Endothelial cell of umbilical vein (primary cell): ENCODE data around the gene MGAT4A. TPM values are rescaled to one million over a fixed set of nuclear protein-coding genes. Genes with fewer than 3 reads are reported as not detected.

ENCODE experiments used
- BruUV-seq: library from RNA; stranded (reverse); fragments of 400-500 nt; replicated peaks from 2 replicates; lab custom pipeline; 2021; lab: Mats Ljungman, UMichigan
- CTCF ChIA-PET: fragments of 300-600, 350-600 bp; sonication (Branson Sonifier 250); formaldehyde crosslinking; loops from one replicate; lab custom pipeline; 2021; ENCODE audit warnings: antibody characterized with exemption, inconsistent platforms; lab: Charles Lee
- POLR2A ChIA-PET: fragments of 300-600, 350-600 bp; sonication (Branson Sonifier 250); formaldehyde crosslinking; loops from one replicate; lab custom pipeline; 2021; ENCODE audit warnings: antibody characterized with exemption, inconsistent platforms; lab: Charles Lee
- DNase-seq: peaks from one replicate; pipeline ENCODE4 v3.0.0-alpha.2; 2011; ENCODE audit warnings: low read depth, low spot score
- FAIRE-seq: peaks from 2 replicates; lab custom pipeline; 2011; peaks lifted over from hg19 to GRCh38; lab: Jason Lieb, UNC
- H2AFZ ChIP-seq: 2 replicates; pipeline ENCODE4 v1.6.0; 2012; ENCODE audit warnings: low read depth, low read length, control low read depth, inconsistent platforms
- H3K27ac ChIP-seq: 2 replicates; pipeline ENCODE4 v1.5.1; 2011; ENCODE audit warnings: low read depth, mild to moderate bottlenecking, control low read depth, low read length, moderate library complexity; ENCODE audit not compliant: insufficient read depth
- H3K27me3 ChIP-seq, 2 experiments: 2 replicates each; pipeline versions ENCODE4 v1.6.0 to v1.6.1; 2011; ENCODE audit warnings: low read length in 2 of 2, mixed read lengths in 1 of 2; ENCODE audit not compliant: control insufficient read depth in 2 of 2, insufficient read depth in 2 of 2
- H3K36me3 ChIP-seq, 2 experiments: 2 replicates in 1 of 2; 3 replicates in 1 of 2; pipeline ENCODE4 v1.5.1; 2011; ENCODE audit warnings: low read length in 2 of 2, mild to moderate bottlenecking in 1 of 2, moderate library complexity in 1 of 2; ENCODE audit not compliant: control insufficient read depth in 2 of 2, insufficient read depth in 2 of 2; ENCODE audit errors: extremely low read depth in 1 of 2
- H3K4me1 ChIP-seq: 3 replicates; pipeline ENCODE4 v1.5.1; 2011; ENCODE audit warnings: mild to moderate bottlenecking, low read length; ENCODE audit not compliant: control insufficient read depth, insufficient read depth; ENCODE audit errors: extremely low read depth
- H3K4me2 ChIP-seq: 2 replicates; pipeline ENCODE4 v1.6.1; 2011; ENCODE audit warnings: low read length, control low read depth, mixed read lengths; ENCODE audit not compliant: insufficient read depth
- H3K4me3 ChIP-seq, 3 experiments: fragments of 200-600 bp in 1 of 3; sonication (generic), shearing (Covaris generic) in 1 of 3; replicated peaks in 1 of 3; 2 replicates each; pipeline ENCODE4 v1.5.1; 2011 to 2016; ENCODE audit warnings: control low read depth in 3 of 3, low read length in 3 of 3, mild to moderate bottlenecking in 2 of 3, inconsistent platforms in 1 of 3, low read depth in 1 of 3, moderate library complexity in 1 of 3; ENCODE audit not compliant: insufficient read depth in 1 of 3
- H3K79me2 ChIP-seq: 2 replicates; pipeline ENCODE4 v1.6.0; 2012; ENCODE audit warnings: low read length, inconsistent platforms; ENCODE audit not compliant: control insufficient read depth, insufficient read depth
- H3K9ac ChIP-seq: replicated peaks from 2 replicates; pipeline ENCODE3; 2011; ENCODE audit warnings: low read length, control low read depth; ENCODE audit not compliant: insufficient read depth; ENCODE audit errors: extremely low read depth
- H3K9me1 ChIP-seq: replicated peaks from 3 replicates; pipeline ENCODE4 v1.6.0; 2011; ENCODE audit warnings: mild to moderate bottlenecking, low read length; ENCODE audit not compliant: control insufficient read depth, insufficient read depth; ENCODE audit errors: extremely low read depth
- H3K9me3 ChIP-seq: replicated peaks from 2 replicates; pipeline ENCODE4 v1.5.1; 2012; ENCODE audit warnings: low read length, inconsistent platforms; ENCODE audit not compliant: control insufficient read depth, insufficient read depth
- H4K20me1 ChIP-seq: replicated peaks from 2 replicates; pipeline ENCODE3; 2011; ENCODE audit warnings: mild to moderate bottlenecking, low read length; ENCODE audit not compliant: control insufficient read depth, insufficient read depth; ENCODE audit errors: extremely low read depth
- EZH2 ChIP-seq: IDR thresholded peaks from 2 replicates; pipeline ENCODE4 v1.6.1; 2012; ENCODE audit warnings: borderline replicate concordance, low read depth, mild to moderate bottlenecking, moderate library complexity, low read length, inconsistent platforms; ENCODE audit not compliant: severe bottlenecking
- FOS ChIP-seq: IDR thresholded peaks from 2 replicates; pipeline ENCODE4 v1.6.1; 2011; ENCODE audit warnings: mild to moderate bottlenecking, low read length, moderate library complexity, borderline replicate concordance; ENCODE audit not compliant: insufficient read depth
- GATA2 ChIP-seq: IDR thresholded peaks from 2 replicates; pipeline ENCODE4 v1.7.0; 2011; ENCODE audit warnings: low read depth, mild to moderate bottlenecking, moderate library complexity, mixed read lengths, low read length; ENCODE audit not compliant: insufficient read length, insufficient read depth
- JUN ChIP-seq: IDR thresholded peaks from 2 replicates; pipeline ENCODE4 v1.6.1; 2011; ENCODE audit warnings: borderline replicate concordance, low read depth; ENCODE audit not compliant: insufficient read length, insufficient read depth
- MAX ChIP-seq: IDR thresholded peaks from 2 replicates; pipeline ENCODE4 v1.6.1; 2011; ENCODE audit not compliant: insufficient read depth, insufficient read length
- MYC ChIP-seq: IDR thresholded peaks from one replicate; pipeline ENCODE4 v1.6.1; 2011; ENCODE audit warnings: mild to moderate bottlenecking, low read depth, low read length
- POLR2A ChIP-seq: IDR thresholded peaks from 2 replicates; pipeline ENCODE4 v1.6.1; 2012; ENCODE audit warnings: low read depth, mild to moderate bottlenecking, control low read depth, low read length
- POLR2AphosphoS5 ChIP-seq: IDR thresholded peaks from 2 replicates; pipeline ENCODE4 v1.6.1; 2012; ENCODE audit warnings: low read depth, mild to moderate bottlenecking, control low read depth, low read length, moderate library complexity; ENCODE audit not compliant: insufficient read depth
- dilution Hi-C: fragments of 300-500 bp; cut with MboI; formaldehyde crosslinking; loops from one replicate; pipeline ENCODE4 v1.15.0; 2019; ENCODE audit warnings: low sequenced_read_pairs; ENCODE audit not compliant: extremely low pct_ligation_motif_present
- intact Hi-C: fragments of 100-400 bp; cut with micrococcal nuclease; formaldehyde crosslinking; loops from one replicate; pipeline ENCODE4 v1.10.0; 2022
- polyA plus RNA-seq, 4 experiments: library from polyadenylated mRNA; depleted of rRNA in 3 of 4; stranded (reverse) in 3 of 4; unstranded in 1 of 4; fragments of >200 nt; gene quantifications; 2 replicates each; pipeline versions ENCODE4 v1.2.1 to v1.2.3, GENCODE V29; 2011 to 2012; ENCODE audit warnings: missing spikeins in 1 of 4
- total RNA-seq: library from RNA; stranded (reverse); gene quantifications from 2 replicates; pipeline ENCODE4 v1.2.3, GENCODE V29; 2021
- TF ChIP-seq, protein P1 (sequence below), 2 donors: IDR thresholded peaks; 1 replicate in 1 of 2; 2 replicates in 1 of 2; pipeline ENCODE4 v1.5.1; 2011; ENCODE audit warnings: low read length in 2 of 2, mild to moderate bottlenecking in 2 of 2, moderate library complexity in 2 of 2, control low read depth in 1 of 2, inconsistent platforms in 1 of 2, low read depth in 1 of 2; ENCODE audit not compliant: insufficient read depth in 1 of 2; ENCODE audit errors: extremely low read depth in 1 of 2

MGAT4A gene
- total and polyA plus RNA-seq, 2 donors (not counting 3 experiments of a cell fraction or from before 2014, with no cell fraction given), result 9.2 to 42.2 TPM

- no peak overlapping the region for H3K27ac ChIP-seq
- CTCF ChIA-PET, result interaction anchor here (1.1 kb wide), 1 partner anchor 190 kb away, joined by 3 read pairs; no protein-coding TSS in a partner anchor
- H3K9me1 ChIP-seq, result peaks cover 2% of the 10 kb centered on the region
- no peak overlapping the region for H3K9ac ChIP-seq
- BruUV-seq, result no TSS peak
- H2AFZ ChIP-seq, result no peak overlapping the region
- peaks cover 4 to 6% of the 10 kb centered on the region in 2 experiments for H3K36me3 ChIP-seq
- H3K4me1 ChIP-seq, result peaks cover 4% of the 10 kb centered on the region
- H3K27me3 ChIP-seq, result no peaks in the 10 kb centered on the region
- dilution Hi-C loops, result no loop called here
- TF ChIP-seq POLR2A (no peak), POLR2AphosphoS5 (no peak), EZH2 (no peak), FOS (no peak), MAX (no peak), GATA2 (no peak), JUN (no peak), MYC (no peak)
- TF ChIP-seq, protein P1, sequence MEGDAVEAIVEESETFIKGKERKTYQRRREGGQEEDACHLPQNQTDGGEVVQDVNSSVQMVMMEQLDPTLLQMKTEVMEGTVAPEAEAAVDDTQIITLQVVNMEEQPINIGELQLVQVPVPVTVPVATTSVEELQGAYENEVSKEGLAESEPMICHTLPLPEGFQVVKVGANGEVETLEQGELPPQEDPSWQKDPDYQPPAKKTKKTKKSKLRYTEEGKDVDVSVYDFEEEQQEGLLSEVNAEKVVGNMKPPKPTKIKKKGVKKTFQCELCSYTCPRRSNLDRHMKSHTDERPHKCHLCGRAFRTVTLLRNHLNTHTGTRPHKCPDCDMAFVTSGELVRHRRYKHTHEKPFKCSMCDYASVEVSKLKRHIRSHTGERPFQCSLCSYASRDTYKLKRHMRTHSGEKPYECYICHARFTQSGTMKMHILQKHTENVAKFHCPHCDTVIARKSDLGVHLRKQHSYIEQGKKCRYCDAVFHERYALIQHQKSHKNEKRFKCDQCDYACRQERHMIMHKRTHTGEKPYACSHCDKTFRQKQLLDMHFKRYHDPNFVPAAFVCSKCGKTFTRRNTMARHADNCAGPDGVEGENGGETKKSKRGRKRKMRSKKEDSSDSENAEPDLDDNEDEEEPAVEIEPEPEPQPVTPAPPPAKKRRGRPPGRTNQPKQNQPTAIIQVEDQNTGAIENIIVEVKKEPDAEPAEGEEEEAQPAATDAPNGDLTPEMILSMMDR (IDR thresholded peaks at IDR 0.05; ENCODE audit: extremely low read depth in 1 of 2, insufficient read depth in 1 of 2, low read depth in 1 of 2, low read length in 2 of 2), result no peak
- H3K79me2 ChIP-seq, result peaks cover 10% of the 10 kb centered on the region
- intact Hi-C loops, result no loop called here
- no peaks in the 10 kb centered on the region for H3K9me3 ChIP-seq
- H3K4me3 ChIP-seq, result no peak overlapping the region
- FAIRE-seq (no peak), DNase-seq (no peak)
- no peak overlapping the region for H3K4me2 ChIP-seq
- POLR2A ChIA-PET, result no interaction called here
- no peaks in the 10 kb centered on the region for H4K20me1 ChIP-seq
Measured at GRCh38 chr2:98647636-98648035, 83.3 kb downstream of the MGAT4A start.
